CD4-positive, alpha-beta T cell treated with Interferon gamma for 1 hour (primary cell): ENCODE measurements around the gene CASP5.
"Not testable (repeated sequence)": the region's sequence is repeated elsewhere in the genome, so short reads cannot be mapped to it uniquely, and the experiment has no call there.

Experiments used
- DNase-seq: peaks from one replicate; pipeline ENCODE4 v3.0.0-alpha.2; 2020

The CASP5 gene

GRCh38 chr11:105023003-105023402, at the start of gene CASP5:
Gene CASP5 (minus strand): TSS chr11:105023168. CDS start chr11:105023136, 32 bp downstream.
- no peak for DNase-seq

- DNase-seq = not testable (repeated sequence)
Observed at GRCh38 chr11:105072080-105072479, 49.1 kb upstream of the CASP5 start.

- no peak for DNase-seq
Observed at GRCh38 chr11:105071089-105071732, 48.2 kb upstream of the CASP5 start.

- no peak for DNase-seq
Observed at GRCh38 chr11:105070306-105070705, 47.3 kb upstream of the CASP5 start.

- DNase-seq = not testable (repeated sequence)
Observed at GRCh38 chr11:105069749-105070148, 46.8 kb upstream of the CASP5 start.

GRCh38 chr11:105063245-105063941, 40.4 kb upstream of the CASP5 start:
- DNase-seq = not testable (repeated sequence)

- no peak for DNase-seq
Observed at GRCh38 chr11:105057432-105057831, 34.5 kb upstream of the CASP5 start.

- no peak for DNase-seq
Observed at GRCh38 chr11:105056446-105056845, 33.5 kb upstream of the CASP5 start.

GRCh38 chr11:105054723-105055493, 31.9 kb upstream of the CASP5 start:
- no peak for DNase-seq

GRCh38 chr11:105052487-105052886, 29.5 kb upstream of the CASP5 start:
- no peak for DNase-seq

- DNase-seq = no peak
Observed at GRCh38 chr11:105051559-105051958, 28.6 kb upstream of the CASP5 start.

GRCh38 chr11:105049481-105049880, 26.5 kb upstream of the CASP5 start:
- no peak for DNase-seq

GRCh38 chr11:105046898-105047579, 24.1 kb upstream of the CASP5 start:
- DNase-seq = no peak

GRCh38 chr11:105045676-105046296, 22.8 kb upstream of the CASP5 start:
- no peak for DNase-seq

- DNase-seq = peak; percentile 36
Observed at GRCh38 chr11:105044557-105045524, 21.9 kb upstream of the CASP5 start, which contains the start of gene CARD16. Gene CARD16 (minus strand): TSS chr11:105045335. CDS start chr11:105045297, 38 bp downstream.

GRCh38 chr11:105042178-105042577, 19.2 kb upstream of the CASP5 start:
- no peak for DNase-seq

- DNase-seq = no peak
Observed at GRCh38 chr11:105040703-105041102, 17.7 kb upstream of the CASP5 start.

GRCh38 chr11:105034813-105035620, 12.0 kb upstream of the CASP5 start, which contains the start of gene CASP1:
Gene CASP1 (minus strand): TSS chr11:105035144. CDS start chr11:105035113, 31 bp downstream.
- DNase-seq = peak; percentile 23

GRCh38 chr11:105034388-105034787, 11.4 kb upstream of the CASP5 start:
- DNase-seq = not testable (repeated sequence)

GRCh38 chr11:105033781-105034180, 10.8 kb upstream of the CASP5 start:
- no peak for DNase-seq
